ENCODE results near the gene SMAD6. TPM values are rescaled to one million over a fixed set of nuclear protein-coding genes. Genes with fewer than 3 reads are reported as not detected.

Gene SMAD6
- total and polyA plus RNA-seq, 12 donors: 1.9 to 31.9 (median 7.4) TPM

DNA sequence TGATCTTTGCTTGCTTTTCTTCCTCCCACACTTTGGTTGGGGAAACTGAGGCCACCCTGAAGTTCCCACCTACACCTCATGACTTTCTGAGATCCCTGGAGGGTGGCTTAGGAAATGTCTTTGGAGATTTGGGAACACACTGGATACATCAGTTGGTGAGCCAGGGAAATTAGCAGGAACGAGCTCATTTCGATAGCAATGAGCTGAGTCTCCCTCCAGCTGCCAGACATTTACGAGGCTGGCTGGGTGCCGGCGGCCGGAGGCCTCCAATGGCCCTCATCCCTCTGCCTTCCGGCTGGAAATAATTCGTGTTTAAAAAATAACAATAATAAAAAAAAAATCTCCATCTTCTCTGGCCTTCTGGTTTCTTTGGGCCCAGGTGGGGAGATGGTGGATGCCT is 38.8 kb downstream of the SMAD6 start:
- DNase-seq: no peak
- 67 to 84% (median 72%) methylated on average over 8 of the region's 8 CpGs for WGBS, 4 donors
- no peaks in the 10 kb centered on the region for H3K4me1 ChIP-seq (replicated peaks in 1 of 2)
- TF ChIP-seq POLR2A (IDR thresholded peaks at IDR 0.05): no peak
- TF ChIP-seq, protein P1, sequence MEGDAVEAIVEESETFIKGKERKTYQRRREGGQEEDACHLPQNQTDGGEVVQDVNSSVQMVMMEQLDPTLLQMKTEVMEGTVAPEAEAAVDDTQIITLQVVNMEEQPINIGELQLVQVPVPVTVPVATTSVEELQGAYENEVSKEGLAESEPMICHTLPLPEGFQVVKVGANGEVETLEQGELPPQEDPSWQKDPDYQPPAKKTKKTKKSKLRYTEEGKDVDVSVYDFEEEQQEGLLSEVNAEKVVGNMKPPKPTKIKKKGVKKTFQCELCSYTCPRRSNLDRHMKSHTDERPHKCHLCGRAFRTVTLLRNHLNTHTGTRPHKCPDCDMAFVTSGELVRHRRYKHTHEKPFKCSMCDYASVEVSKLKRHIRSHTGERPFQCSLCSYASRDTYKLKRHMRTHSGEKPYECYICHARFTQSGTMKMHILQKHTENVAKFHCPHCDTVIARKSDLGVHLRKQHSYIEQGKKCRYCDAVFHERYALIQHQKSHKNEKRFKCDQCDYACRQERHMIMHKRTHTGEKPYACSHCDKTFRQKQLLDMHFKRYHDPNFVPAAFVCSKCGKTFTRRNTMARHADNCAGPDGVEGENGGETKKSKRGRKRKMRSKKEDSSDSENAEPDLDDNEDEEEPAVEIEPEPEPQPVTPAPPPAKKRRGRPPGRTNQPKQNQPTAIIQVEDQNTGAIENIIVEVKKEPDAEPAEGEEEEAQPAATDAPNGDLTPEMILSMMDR (IDR thresholded peaks at IDR 0.05): no peak
- no peaks in the 10 kb centered on the region for H3K9me3 ChIP-seq (replicated peaks in 1 of 3)
- no peaks in the 10 kb centered on the region for H3K36me3 ChIP-seq (replicated peaks in 1 of 2)
- intact Hi-C loops (cut with DNase I): no loop called here
- no peaks in the 10 kb centered on the region for H3K27me3 ChIP-seq
- H3K27ac ChIP-seq: peak overlapping the region in 1 of 5 donors; percentile 70
- no peak overlapping the region for H3K4me3 ChIP-seq

DNA sequence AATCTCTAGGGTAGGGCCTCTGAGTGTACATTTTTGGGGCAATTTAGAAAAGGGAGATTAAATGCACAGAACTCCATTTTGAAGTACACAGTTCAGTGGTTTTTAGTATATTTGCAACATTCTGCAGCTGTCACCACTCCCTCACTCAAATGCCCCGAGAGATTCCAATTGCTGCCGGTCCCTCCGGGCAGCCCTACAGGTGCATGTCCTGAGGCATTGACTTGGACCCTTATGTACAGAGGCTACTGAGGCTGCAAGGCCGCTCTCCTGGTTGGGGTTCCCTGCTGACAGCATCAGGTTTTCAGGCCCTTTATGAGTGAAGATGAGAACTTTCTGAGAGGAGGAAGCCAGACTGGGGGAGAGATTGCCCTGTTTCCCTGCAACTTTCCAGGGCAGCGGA is 39.6 kb downstream of the SMAD6 start:
- DNase-seq: no peak
- H3K27ac ChIP-seq: peak overlapping the region in 1 of 5 donors; percentile 44
- no peak overlapping the region for H3K4me3 ChIP-seq
- intact Hi-C loops (cut with DNase I): no loop called here
- H3K36me3 ChIP-seq (replicated peaks in 1 of 2): no peaks in the 10 kb centered on the region
- H3K9me3 ChIP-seq (replicated peaks in 1 of 3): no peaks in the 10 kb centered on the region
- no peaks in the 10 kb centered on the region for H3K4me1 ChIP-seq (replicated peaks in 1 of 2)
- TF ChIP-seq POLR2A (IDR thresholded peaks at IDR 0.05): no peak
- TF ChIP-seq, protein P1 (IDR thresholded peaks at IDR 0.05): no peak
- WGBS, 4 donors: 86 to 92% (median 89%) methylated on average over 4 to 5 of the region's 5 CpGs
- H3K27me3 ChIP-seq: no peaks in the 10 kb centered on the region

DNA sequence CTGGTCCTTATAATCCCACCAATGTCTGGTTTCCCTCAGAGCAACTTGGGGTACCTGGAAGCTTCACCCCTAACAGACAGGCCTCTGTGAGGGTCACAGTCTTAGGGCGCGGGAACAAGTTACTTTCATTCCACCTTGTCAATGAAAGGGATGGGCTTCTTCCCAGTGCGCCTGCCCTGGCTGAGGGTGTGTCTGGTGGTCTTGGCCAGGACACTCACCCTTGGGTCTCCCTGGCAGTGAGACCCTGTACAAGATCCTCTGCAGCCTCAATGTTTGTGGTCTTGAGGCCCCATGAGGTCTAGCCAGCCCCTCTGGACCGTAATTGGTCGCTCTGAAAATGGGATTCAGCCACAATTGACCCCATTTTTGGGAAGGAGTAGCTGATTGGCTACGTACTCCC is 40.2 kb downstream of the SMAD6 start:
- intact Hi-C loops (cut with DNase I): no loop called here
- Histone ChIP-seq H3K27me3 (no peaks in the 10 kb centered on the region), H3K4me1 (replicated peaks in 1 of 2) (no peaks in the 10 kb centered on the region), H3K27ac (no peak overlapping the region), H3K36me3 (replicated peaks in 1 of 2) (no peaks in the 10 kb centered on the region), H3K4me3 (no peak overlapping the region), H3K9me3 (replicated peaks in 1 of 3) (no peaks in the 10 kb centered on the region)
- WGBS, 4 donors: 76 to 94% (median 91%) methylated on average over 5 to 6 of the region's 6 CpGs
- TF ChIP-seq, protein P1 (IDR thresholded peaks at IDR 0.05): no peak
- no peak for TF ChIP-seq POLR2A (IDR thresholded peaks at IDR 0.05)
- no peak for DNase-seq

- Histone ChIP-seq H3K9me3 (replicated peaks in 1 of 3) (no peaks in the 10 kb centered on the region), H3K27me3 (no peaks in the 10 kb centered on the region), H3K4me3 (no peak overlapping the region), H3K36me3 (replicated peaks in 1 of 2) (no peaks in the 10 kb centered on the region), H3K4me1 (replicated peaks in 1 of 2) (no peaks in the 10 kb centered on the region), H3K27ac (peak overlapping the region in 1 of 5 donors; percentile 31)
- intact Hi-C loops (cut with DNase I): no loop called here
- DNase-seq: no peak
- 86 to 88% (median 86%) methylated on average over 5 of the region's 5 CpGs for WGBS, 4 donors
- TF ChIP-seq, protein P1 (IDR thresholded peaks at IDR 0.05): no peak
- TF ChIP-seq POLR2A (IDR thresholded peaks at IDR 0.05): no peak
Observed at GRCh38 chr15:66743204-66743603, 41.2 kb downstream of the SMAD6 start.
